GOT3 (cell line): Measurements from ENCODE around the gene PSORS1C1.

ENCODE experiments used
- DNase-seq: peaks from one replicate; lab custom pipeline; 2025; ENCODE audit warnings: mixed read lengths; lab: John Stamatoyannopoulos, UW

Gene PSORS1C1

GRCh38 chr6:31126396-31127175 is 12.0 kb downstream of the PSORS1C1 start:
- DNase-seq = no peak

DNA sequence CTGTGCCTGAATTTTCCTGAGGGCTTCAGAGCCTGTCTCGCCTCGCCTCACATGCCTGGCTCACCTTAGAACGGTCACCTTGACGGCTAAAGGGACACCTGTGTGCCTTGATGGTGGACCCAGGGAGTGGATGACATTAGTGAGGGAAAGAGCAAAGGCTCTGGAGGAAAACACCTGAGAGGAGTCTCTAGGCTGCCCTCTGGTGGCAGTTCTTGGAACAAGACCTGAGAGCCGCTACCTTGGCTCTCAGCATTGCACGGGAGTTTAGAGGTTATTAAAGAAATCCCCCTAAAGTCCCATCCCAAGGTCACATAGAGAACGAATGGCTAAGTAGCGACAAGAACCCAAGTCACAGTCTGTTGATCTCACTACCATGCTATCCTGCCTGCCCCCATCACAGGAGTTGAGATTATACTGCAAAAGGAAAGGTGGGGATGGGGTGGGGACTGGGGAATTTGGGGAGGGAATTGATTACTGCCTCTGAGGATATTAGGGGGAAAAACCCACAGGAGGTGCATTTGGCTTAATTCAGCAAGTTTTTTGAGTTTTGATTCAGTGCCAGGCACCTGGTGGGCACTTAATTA is 13.6 kb downstream of the PSORS1C1 start:
- peak; percentile 17 for DNase-seq

- DNase-seq = no peak
Measured at GRCh38 chr6:31129130-31129529, 14.5 kb downstream of the PSORS1C1 start.

DNA sequence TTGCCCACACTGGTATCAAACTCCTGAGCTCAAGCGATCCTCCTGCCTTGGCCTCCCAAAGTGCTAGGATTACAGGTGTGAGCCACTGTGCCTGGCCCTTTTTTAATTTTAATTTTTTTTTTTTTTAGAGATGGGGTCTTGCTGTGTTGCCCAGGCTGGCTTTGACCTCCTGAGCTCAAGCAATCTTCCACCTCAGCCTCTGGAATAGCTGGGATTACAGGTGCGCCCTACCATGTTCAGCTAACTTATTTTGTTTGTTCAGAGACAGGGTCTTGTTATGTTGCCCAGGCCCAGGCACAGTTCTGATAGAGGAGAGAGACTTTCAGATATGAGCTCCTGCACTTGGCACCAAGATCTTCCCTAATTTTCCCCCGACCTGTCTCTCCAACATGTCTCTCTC is 16.2 kb downstream of the PSORS1C1 start:
- DNase-seq = no peak

- no peak for DNase-seq
Measured at GRCh38 chr6:31131595-31131994, 17.0 kb downstream of the PSORS1C1 start.

GRCh38 chr6:31132806-31133205 is 18.2 kb downstream of the PSORS1C1 start:
- no peak for DNase-seq

DNA sequence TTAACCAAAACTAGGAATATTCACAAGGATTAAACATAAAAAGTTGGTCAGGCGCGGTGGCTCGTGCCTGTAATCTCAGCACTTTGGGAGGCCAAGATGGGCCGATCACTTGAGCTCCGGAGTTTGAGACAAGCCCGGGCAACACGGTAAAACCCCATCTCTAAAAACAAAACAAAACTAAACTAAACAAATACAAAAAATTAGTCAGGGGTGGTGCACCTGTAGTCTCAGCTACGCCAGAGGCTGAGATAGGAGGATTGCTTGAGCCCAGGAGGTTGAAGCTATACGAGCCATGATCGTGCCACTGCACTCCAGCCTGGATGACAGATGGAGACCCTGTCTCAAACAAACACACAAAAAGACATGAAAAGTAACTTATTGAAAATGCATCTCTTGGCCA is 21.1 kb downstream of the PSORS1C1 start:
- no peak for DNase-seq

DNA sequence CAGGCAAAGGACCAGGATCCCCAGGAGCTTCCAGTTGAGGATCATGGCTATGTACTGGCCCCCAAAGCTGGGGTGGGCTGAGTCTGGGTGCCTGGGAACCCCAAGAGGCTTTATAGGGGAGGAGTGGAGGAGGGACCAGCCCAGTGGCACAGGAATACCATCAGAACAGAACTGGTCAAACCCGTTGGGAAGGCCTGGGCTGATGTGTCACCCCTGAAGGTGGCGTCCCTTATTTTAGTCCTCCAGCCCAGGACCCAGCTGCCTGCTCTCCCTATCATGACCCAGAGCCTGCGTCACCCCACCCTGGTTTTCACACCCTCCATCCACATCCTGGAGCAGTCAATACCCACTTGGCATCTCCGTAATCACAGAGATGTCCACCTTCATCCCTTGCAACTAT is 24.4 kb downstream of the PSORS1C1 start, which contains the start of gene PSORS1C2:
Gene PSORS1C2, minus strand, starts transcription at position 85 of the 400 bp plus-strand sequence. Its CDS starts 40 bp downstream, at position 45.
- DNase-seq = no peak

GRCh38 chr6:31139599-31139998 is 25.0 kb downstream of the PSORS1C1 start:
- no peak for DNase-seq

DNA sequence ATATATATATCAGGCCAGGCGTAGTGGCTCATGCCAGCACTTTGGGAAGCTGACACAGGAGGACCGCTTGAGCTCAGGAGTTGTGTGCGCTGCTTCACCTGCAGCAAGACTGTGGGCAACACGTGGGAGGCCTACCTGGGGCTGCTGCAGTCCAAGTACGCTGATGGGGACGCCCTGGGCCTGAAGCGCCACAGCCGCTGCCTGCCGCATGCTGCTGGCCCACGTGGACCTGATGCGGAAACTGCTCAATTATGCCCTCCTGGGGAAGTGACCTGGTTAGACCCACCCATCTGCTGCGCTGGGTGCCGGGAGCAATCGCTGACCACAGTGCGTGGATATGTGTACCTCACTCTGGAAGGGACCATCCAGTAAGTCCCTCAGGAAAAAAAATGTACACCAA is 26.0 kb downstream of the PSORS1C1 start:
- no peak for DNase-seq

GRCh38 chr6:31142361-31142761 is 27.8 kb downstream of the PSORS1C1 start:
- DNase-seq = no peak

- DNase-seq = no peak
Measured at GRCh38 chr6:31143148-31143547, 28.5 kb downstream of the PSORS1C1 start.

DNA sequence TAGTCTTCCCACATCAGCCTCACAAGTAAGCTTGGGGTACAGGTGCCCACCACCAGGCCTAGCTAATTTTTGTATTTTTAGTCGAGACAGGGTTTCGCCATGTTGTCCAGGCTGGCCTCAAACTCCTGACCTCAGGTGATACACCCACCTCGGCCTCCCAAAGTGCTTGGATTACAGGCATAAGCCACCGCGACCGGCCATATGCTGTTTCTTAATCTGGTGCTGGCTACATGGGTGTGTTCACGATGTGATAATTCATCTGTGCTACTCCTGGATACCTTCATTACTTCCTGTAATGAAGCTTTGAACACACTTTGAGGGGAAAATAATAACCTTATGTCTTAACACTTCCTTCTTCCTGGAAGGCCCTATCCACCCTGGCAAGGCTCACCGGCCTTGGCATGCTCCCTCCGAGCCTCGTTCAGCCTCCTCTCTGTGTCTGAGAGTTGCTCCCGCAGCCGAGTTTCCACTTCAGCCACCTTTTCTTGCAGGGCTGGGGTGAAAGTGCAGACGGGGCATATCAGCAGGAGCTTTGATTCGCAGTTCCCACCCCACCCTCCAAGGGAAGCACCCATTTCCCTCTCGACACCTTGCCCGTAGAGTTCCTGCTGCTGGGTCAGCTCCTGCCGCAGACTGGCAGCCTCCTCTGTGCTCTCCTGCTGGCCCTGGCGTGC is 29.8 kb downstream of the PSORS1C1 start:
- DNase-seq = no peak

DNA sequence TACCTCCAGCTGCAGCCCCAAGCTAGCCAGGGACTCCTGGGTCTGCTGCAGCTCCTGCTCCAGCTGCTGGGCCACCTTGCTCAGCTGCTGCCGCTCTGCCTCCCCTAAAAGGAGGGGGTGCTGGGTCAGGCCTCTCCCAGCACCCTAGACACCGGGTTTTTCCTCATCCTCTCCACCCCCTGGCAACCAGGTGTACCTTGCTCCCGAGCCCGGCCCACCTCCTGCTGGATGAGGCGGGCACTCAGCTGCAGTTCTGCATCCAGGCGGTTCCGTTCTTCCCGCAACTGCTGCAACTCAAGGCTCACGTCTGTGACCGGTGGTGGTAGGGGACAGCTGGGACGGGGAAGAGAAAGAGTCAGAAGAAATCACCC is 30.4 kb downstream of the PSORS1C1 start:
- no peak for DNase-seq

GRCh38 chr6:31145386-31145785 is 30.8 kb downstream of the PSORS1C1 start:
- DNase-seq = no peak

DNA sequence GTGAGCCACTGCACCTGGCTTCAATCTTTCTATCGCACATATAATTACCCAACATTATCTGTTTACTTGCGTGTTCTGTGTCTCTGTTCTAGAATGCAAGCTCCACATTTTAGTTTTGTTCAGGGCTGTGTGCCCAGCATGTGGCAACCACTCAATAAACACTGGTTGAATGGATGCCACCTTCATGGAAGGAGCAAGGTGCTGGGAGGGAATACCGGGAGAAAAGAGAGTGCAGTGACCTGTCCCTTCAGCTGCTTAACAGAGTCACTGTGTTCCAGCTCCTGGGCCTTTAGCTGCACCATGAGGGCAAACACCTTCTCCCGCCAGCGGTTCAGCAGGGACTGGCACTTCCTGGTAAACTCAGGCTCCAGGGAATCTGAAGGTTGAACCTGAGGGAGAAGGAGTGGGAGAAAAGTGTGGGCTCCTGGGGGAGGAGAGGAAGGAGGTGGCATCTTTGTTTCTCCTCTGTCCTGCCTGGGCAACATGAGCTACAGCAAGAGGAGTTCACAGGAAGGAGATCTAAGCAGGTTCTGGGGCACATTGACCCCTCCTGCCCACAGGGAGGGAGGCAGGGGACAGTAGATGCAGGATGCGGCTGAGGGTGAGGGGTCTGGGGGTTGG is 35.3 kb downstream of the PSORS1C1 start:
- no peak for DNase-seq

- DNase-seq = no peak
Measured at GRCh38 chr6:31152781-31153180, 38.2 kb downstream of the PSORS1C1 start.

DNA sequence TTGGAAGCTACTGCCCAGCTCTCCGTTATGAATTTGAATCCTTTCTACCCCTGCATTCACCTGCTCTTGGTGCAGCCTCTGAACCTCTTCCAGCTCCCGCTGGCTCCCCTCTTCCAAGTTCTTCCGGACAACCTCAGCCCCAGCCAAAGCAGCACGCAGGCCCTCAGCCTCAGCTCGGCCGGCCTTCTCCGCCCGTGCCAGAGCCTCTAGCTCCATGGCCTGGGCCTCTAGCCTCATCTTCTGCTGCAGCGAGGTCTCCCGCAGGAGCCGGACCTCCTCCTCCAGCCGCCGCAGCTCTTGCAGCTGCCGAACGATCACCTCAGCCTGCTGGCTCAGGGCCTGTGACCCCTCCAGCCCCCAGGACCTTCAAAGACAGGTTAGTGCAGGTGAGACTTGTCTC is 39.8 kb downstream of the PSORS1C1 start:
- DNase-seq = no peak

- no peak for DNase-seq
Measured at GRCh38 chr6:31156641-31157040, 42.0 kb downstream of the PSORS1C1 start.

DNA sequence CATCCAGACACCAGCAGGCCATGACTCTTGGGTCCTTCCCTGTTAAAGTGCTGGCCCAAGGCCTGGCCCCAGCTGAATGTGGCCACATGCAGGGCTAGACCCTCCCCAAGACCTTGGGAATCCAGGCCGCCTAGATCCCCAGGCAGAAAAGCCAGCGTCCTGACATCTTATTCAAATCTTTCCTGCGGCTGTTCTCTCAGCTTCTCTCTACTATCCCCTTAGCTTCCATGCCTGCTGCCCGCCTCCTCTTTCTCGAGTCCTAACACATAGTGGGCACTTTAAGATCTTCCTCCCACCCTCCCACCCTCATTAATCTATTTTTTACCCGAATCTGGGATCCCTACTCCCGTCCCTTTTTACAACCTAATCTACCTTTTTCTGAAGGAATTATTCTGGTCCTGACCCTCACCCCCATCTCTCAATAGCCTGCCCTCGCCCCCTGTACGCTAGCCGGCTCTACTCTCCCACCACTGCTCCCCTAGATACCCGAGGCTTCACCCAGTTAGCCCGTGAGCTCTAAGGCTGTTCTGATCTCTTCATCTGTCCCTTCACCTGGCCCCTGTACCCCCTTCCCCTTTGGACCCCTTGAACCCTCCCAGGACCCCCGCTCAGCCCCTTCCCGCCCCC is 43.0 kb downstream of the PSORS1C1 start, which contains the start of gene CCHCR1:
Gene CCHCR1, minus strand, starts transcription at position 290 of the 627 bp plus-strand sequence. Its CDS starts 202 bp downstream, at position 88.
- no peak for DNase-seq

- DNase-seq = peak; percentile 97
Measured at GRCh38 chr6:31158140-31158862, 43.7 kb downstream of the PSORS1C1 start, which contains the start of gene TCF19. Gene TCF19 (plus strand): TSS chr6:31158589. CDS start chr6:31159470, 881 bp downstream.
